Gastroesophageal sphincter (tissue), 3 donors: ENCODE measurements around the gene LGI1.

ENCODE experiments used
- CTCF ChIP-seq, 4 experiments: fragments of 200-600 bp in 2 of 4; fragments of 450-650 bp in 2 of 4; sonication (generic) in 1 of 4; IDR thresholded peaks; one replicate each; pipeline ENCODE4 v1.5.1; 2017 to 2019; ENCODE audit warnings: antibody characterized with exemption in 4 of 4, mild to moderate bottlenecking in 2 of 4, moderate library complexity in 2 of 4
- EP300 ChIP-seq: sonication (generic); formaldehyde crosslinking; IDR thresholded peaks from one replicate; pipeline ENCODE4 v1.6.1; 2017; ENCODE audit warnings: antibody characterized with exemption, mild to moderate bottlenecking
- POLR2A ChIP-seq, 2 donors: fragments of 450-650 bp; IDR thresholded peaks; one replicate each; pipeline ENCODE4 v1.6.1; 2017; ENCODE audit warnings: antibody characterized with exemption in 2 of 2, mild to moderate bottlenecking in 2 of 2, moderate library complexity in 1 of 2
- POLR2AphosphoS5 ChIP-seq: sonication (generic); formaldehyde crosslinking; IDR thresholded peaks from one replicate; pipeline ENCODE4 v1.6.1; 2017; ENCODE audit warnings: antibody characterized with exemption

DNA sequence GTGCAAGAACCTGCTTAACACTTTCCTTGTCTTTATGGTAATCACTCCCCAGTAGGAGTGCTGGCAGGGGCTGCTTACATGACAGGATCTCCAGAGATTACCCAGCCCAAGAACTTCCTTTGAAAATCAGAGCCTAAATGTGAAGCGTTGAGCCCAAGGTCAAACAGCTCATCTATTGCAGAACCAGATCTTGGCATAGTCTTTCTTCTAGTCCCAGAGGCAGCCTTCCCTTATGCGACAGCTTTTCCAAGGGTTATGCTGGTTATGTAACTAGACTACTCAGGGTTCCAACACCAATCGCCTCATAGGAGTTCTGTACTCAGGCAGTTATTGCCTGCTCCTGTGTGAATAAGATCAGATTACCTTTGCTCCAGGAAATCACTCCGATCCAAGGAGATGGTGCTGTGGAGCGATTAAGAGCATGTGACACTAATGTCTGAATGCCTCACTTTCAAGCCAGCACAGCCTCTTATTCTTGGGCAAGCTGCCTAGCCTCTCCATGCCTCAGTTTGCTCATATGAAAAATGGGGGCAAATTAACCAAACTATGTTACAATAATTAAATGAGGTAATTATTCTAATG is 8.4 kb upstream of the LGI1 start:
- TF ChIP-seq CTCF (IDR thresholded peaks at IDR 0.05) (no peak), POLR2A (IDR thresholded peaks at IDR 0.05) (no peak), POLR2AphosphoS5 (no peak), EP300 (no peak)
